Lung (tissue), 12 donors: ENCODE results near the gene ARL5A. TPM values are rescaled to one million over a fixed set of nuclear protein-coding genes. Genes with fewer than 3 reads are reported as not detected.

Experiments used
- ATAC-seq: fragments of 200-7000 bp; cut with Tn5 transposase; one replicate; pipeline ENCODE4 v1.9.1; 2020; ENCODE audit warnings: moderate number of reproducible peaks; ENCODE audit not compliant: insufficient read depth, low FRiP score
- DNase-seq, 3 donors: peaks; one replicate each; pipeline ENCODE4 v3.0.0-alpha.2; 2013 to 2017
- H3K27ac ChIP-seq, 2 donors: one replicate each; pipeline ENCODE4 v1.5.1; 2013; ENCODE audit warnings: mild to moderate bottlenecking in 2 of 2, moderate library complexity in 2 of 2, control low read depth in 1 of 2, inconsistent platforms in 1 of 2, low read depth in 1 of 2, low read length in 1 of 2
- H3K27me3 ChIP-seq, 3 donors: one replicate each; pipeline ENCODE4 v1.5.1; 2013; ENCODE audit warnings: low read length in 2 of 3; ENCODE audit not compliant: control insufficient read depth in 3 of 3, insufficient read depth in 3 of 3
- H3K36me3 ChIP-seq, 4 donors: one replicate each; pipeline ENCODE4 v1.5.1; 2013; ENCODE audit warnings: low read length in 4 of 4, mild to moderate bottlenecking in 1 of 4, moderate library complexity in 1 of 4; ENCODE audit not compliant: control insufficient read depth in 4 of 4, insufficient read depth in 4 of 4
- H3K4me1 ChIP-seq, 5 donors: one replicate each; pipeline ENCODE4 v1.5.1; 2013; ENCODE audit warnings: low read length in 5 of 5, mild to moderate bottlenecking in 2 of 5, moderate library complexity in 1 of 5; ENCODE audit not compliant: control insufficient read depth in 5 of 5, insufficient read depth in 5 of 5
- H3K4me3 ChIP-seq: one replicate; pipeline ENCODE4 v1.5.1; 2013; ENCODE audit warnings: mild to moderate bottlenecking, control low read depth, moderate library complexity
- H3K9ac ChIP-seq, 2 donors: one replicate each; pipeline ENCODE4 v1.5.1; 2013; ENCODE audit warnings: low read length in 2 of 2, control low read depth in 1 of 2; ENCODE audit not compliant: insufficient read depth in 1 of 2
- H3K9me3 ChIP-seq, 4 donors: one replicate each; pipeline ENCODE4 v1.5.1; 2013; ENCODE audit warnings: low read length in 3 of 4, mild to moderate bottlenecking in 1 of 4, moderate library complexity in 1 of 4; ENCODE audit not compliant: control insufficient read depth in 4 of 4, insufficient read depth in 3 of 4
- CTCF ChIP-seq: IDR thresholded peaks from 2 replicates; pipeline ENCODE4 v1.5.1; 2012; ENCODE audit warnings: mild to moderate bottlenecking; ENCODE audit errors: control extremely low read depth, extremely low read depth
- WGBS, 2 donors: extraction: QIAGEN DNeasy Blood & Tissue Kit; methylation state at CpG; one replicate each; pipeline ENCODE4 v1.1.7; 2013; 5-methylcytosine and 5-hydroxymethylcytosine counted together
- polyA plus RNA-seq, 2 donors: library from polyadenylated mRNA; stranded (reverse); fragments of 200-250 nt; gene quantifications; one replicate each; pipeline ENCODE4 v1.2.1, GENCODE V29; 2013
- total RNA-seq, 2 donors: library from RNA; depleted of rRNA in 1 of 2; stranded (reverse); fragments of >200 nt in 1 of 2; gene quantifications; one replicate each; pipeline ENCODE4 v1.2.1, GENCODE V29; 2014 to 2021
- donor health status: control.
- donor health status: control.
- donor health status: Bipolar disorder and iron deficiency.
- donor health status: healthy.
- donor health status: DM: yes; HTN: yes; CAD: no.

The ARL5A gene
- total and polyA plus RNA-seq, 4 donors, result 11.3 to 107 (median 34.0) TPM

- H3K9ac ChIP-seq, result no peak overlapping the region
- no peak overlapping the region for H3K27ac ChIP-seq
- ATAC-seq (no peak), DNase-seq (no peak)
- no peak overlapping the region for H3K4me3 ChIP-seq
- H3K9me3 ChIP-seq, result no peaks in the 10 kb centered on the region
- 96 to 98% methylated on average over 2 of the region's 2 CpGs for WGBS, 2 donors
- H3K27me3 ChIP-seq, result no peaks in the 10 kb centered on the region
- H3K4me1 ChIP-seq, result peaks cover 0 to 20% (median 0%) of the 10 kb centered on the region in 5 donors
- TF ChIP-seq CTCF, result no peak
- H3K36me3 ChIP-seq, result peaks cover 5 to 20% (median 14%) of the 10 kb centered on the region in 4 donors
Observed at GRCh38 chr2:151816843-151817242, 11.4 kb downstream of the ARL5A start.

GRCh38 chr2:151815821-151816489 is 12.3 kb downstream of the ARL5A start:
- DNase-seq, result no peak
- no peak overlapping the region for H3K4me3 ChIP-seq
- 96 to 98% methylated on average over 9 of the region's 9 CpGs for WGBS, 2 donors
- ATAC-seq, result no peak
- H3K27me3 ChIP-seq, result no peaks in the 10 kb centered on the region
- peaks cover 0 to 2% (median 0%) of the 10 kb centered on the region in 4 donors for H3K9me3 ChIP-seq
- no peak for TF ChIP-seq CTCF
- peaks cover 8 to 25% (median 18%) of the 10 kb centered on the region in 4 donors for H3K36me3 ChIP-seq
- H3K4me1 ChIP-seq, result peaks cover 0 to 20% (median 0%) of the 10 kb centered on the region in 5 donors
- H3K27ac ChIP-seq, result no peak overlapping the region
- no peak overlapping the region for H3K9ac ChIP-seq

DNA sequence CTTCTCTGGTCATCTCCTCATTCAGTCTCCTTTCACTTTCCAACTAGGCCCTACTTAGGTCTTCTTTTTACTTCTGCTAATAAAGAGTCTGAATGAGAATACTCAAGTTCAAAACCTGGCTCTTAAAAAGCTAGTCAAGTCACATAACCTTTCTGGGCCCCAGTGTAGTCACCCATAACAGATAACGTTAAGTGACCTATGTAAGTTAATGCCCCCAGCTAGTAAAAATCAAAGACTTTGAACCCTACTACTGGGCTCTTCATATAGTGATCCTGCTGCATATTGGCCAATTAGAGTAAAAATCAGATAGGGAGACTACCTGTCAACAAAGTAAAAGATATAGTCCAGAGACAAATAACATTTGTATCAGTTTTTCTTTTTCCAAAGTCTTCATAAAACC is 17.7 kb downstream of the ARL5A start:
- Histone ChIP-seq H3K9me3 (peaks cover 0 to 2% (median 0%) of the 10 kb centered on the region in 4 donors), H3K4me1 (peaks cover 0 to 8% (median 0%) of the 10 kb centered on the region in 5 donors), H3K36me3 (peaks cover 6 to 39% (median 25%) of the 10 kb centered on the region in 4 donors), H3K9ac (no peak overlapping the region), H3K4me3 (no peak overlapping the region), H3K27ac (no peak overlapping the region), H3K27me3 (no peaks in the 10 kb centered on the region)
- no peak for DNase-seq
- ATAC-seq, result no peak
- TF ChIP-seq CTCF, result no peak
- WGBS, 2 donors, result 95 to 96% methylated on average over 1 of the region's 1 CpG

DNA sequence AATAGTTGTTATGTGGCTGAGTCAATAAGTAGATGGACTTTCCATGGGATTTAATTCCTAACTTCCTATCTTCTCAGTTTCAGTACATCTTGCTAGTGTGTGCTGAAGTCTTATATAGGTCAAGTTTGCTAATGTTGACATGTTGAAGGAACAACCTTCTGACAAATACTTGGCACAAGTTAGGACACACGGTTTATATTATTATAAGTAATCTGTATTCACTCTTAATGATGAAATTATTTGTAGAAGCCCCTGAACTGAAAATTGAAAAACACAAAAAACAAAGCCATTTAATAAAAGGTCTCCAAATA is 19.2 kb downstream of the ARL5A start:
- Histone ChIP-seq H3K27me3 (no peaks in the 10 kb centered on the region), H3K27ac (no peak overlapping the region), H3K9ac (no peak overlapping the region), H3K36me3 (peaks cover 5 to 37% (median 24%) of the 10 kb centered on the region in 4 donors), H3K4me1 (peaks cover 0 to 5% (median 0%) of the 10 kb centered on the region in 5 donors), H3K4me3 (no peak overlapping the region), H3K9me3 (peaks cover 0 to 2% (median 0%) of the 10 kb centered on the region in 4 donors)
- no peak for TF ChIP-seq CTCF
- DNase-seq (no peak), ATAC-seq (no peak)
- 46 to 73% methylated on average over 1 of the region's 1 CpG for WGBS, 2 donors
